Vagina (tissue), 2 donors: ENCODE results near the gene PHIP.

Source experiments
- POLR2A ChIP-seq, 2 donors: fragments of 450-650 bp; IDR thresholded peaks; one replicate each; pipeline ENCODE4 v1.6.1; 2017; ENCODE audit warnings: antibody characterized with exemption in 2 of 2, mild to moderate bottlenecking in 2 of 2, moderate library complexity in 2 of 2
- TF ChIP-seq, protein P1 (sequence below), 3 experiments: fragments of 450-650 bp in 2 of 3; fragments of 200-600 bp in 1 of 3; sonication (generic) in 1 of 3; IDR thresholded peaks; one replicate each; pipeline ENCODE4 v1.5.1; 2017 to 2019; ENCODE audit warnings: antibody characterized with exemption in 3 of 3, mild to moderate bottlenecking in 2 of 3, moderate library complexity in 2 of 3

- TF ChIP-seq, protein P1, sequence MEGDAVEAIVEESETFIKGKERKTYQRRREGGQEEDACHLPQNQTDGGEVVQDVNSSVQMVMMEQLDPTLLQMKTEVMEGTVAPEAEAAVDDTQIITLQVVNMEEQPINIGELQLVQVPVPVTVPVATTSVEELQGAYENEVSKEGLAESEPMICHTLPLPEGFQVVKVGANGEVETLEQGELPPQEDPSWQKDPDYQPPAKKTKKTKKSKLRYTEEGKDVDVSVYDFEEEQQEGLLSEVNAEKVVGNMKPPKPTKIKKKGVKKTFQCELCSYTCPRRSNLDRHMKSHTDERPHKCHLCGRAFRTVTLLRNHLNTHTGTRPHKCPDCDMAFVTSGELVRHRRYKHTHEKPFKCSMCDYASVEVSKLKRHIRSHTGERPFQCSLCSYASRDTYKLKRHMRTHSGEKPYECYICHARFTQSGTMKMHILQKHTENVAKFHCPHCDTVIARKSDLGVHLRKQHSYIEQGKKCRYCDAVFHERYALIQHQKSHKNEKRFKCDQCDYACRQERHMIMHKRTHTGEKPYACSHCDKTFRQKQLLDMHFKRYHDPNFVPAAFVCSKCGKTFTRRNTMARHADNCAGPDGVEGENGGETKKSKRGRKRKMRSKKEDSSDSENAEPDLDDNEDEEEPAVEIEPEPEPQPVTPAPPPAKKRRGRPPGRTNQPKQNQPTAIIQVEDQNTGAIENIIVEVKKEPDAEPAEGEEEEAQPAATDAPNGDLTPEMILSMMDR (IDR thresholded peaks at IDR 0.05), result no peak
- TF ChIP-seq POLR2A (IDR thresholded peaks at IDR 0.05), result no peak
These were observed 68.2 kb downstream of the PHIP start for GRCh38 chr6:79009819-79010218.
